IMR-90 (cell line): Measurements from ENCODE around the gene IRF4. TPM values are rescaled to one million over a fixed set of nuclear protein-coding genes. Genes with fewer than 3 reads are reported as not detected.

Experiments
- ATAC-seq: fragments of 200-7000 bp; cut with Tn5 transposase; 2 replicates; pipeline ENCODE4 v1.9.1; 2020; ENCODE audit warnings: low read depth, mild to moderate bottlenecking, moderate library complexity
- BruUV-seq: library from RNA; stranded (reverse); fragments of 400-500 nt; replicated peaks from 2 replicates; lab custom pipeline; 2021; lab: Mats Ljungman, UMichigan
- CTCF ChIA-PET: fragments of 300-600 bp; formaldehyde crosslinking; extraction: SDS; loops from one replicate; lab custom pipeline; 2021; ENCODE audit warnings: antibody characterized with exemption; lab: Yijun Ruan, JAX
- POLR2A ChIA-PET: fragments of 300-600 bp; sonication (Branson Sonifier 250); formaldehyde crosslinking; loops from one replicate; lab custom pipeline; 2022; ENCODE audit warnings: antibody characterized with exemption; ENCODE audit not compliant: unreplicated experiment; lab: Charles Lee
- DNase-seq: peaks from one replicate; pipeline ENCODE4 v3.0.0; 2013
- H2AFZ ChIP-seq: replicated peaks from 2 replicates; pipeline ENCODE3; 2013; ENCODE audit warnings: low read length, mild to moderate bottlenecking; ENCODE audit not compliant: poor library complexity
- H2AK5ac ChIP-seq: 2 replicates; pipeline ENCODE4 v1.6.1; 2013; ENCODE audit warnings: low read depth, low read length, inconsistent platforms
- H2AK9ac ChIP-seq: replicated peaks from 2 replicates; pipeline ENCODE3; 2013; ENCODE audit warnings: mild to moderate bottlenecking, low read depth, low read length, moderate library complexity; ENCODE audit not compliant: poor library complexity
- H2BK120ac ChIP-seq: 2 replicates; pipeline ENCODE4 v1.6.1; 2013; ENCODE audit warnings: low read depth, low read length, inconsistent platforms
- H2BK15ac ChIP-seq: 3 replicates; pipeline ENCODE4 v1.6.1; 2013; ENCODE audit warnings: low read depth, low read length, inconsistent platforms
- H2BK20ac ChIP-seq: 2 replicates; pipeline ENCODE4 v1.6.1; 2013; ENCODE audit warnings: low read depth, mild to moderate bottlenecking, inconsistent platforms, low read length, moderate library complexity
- H2BK5ac ChIP-seq: 2 replicates; pipeline ENCODE4 v1.6.1; 2013; ENCODE audit warnings: mild to moderate bottlenecking, low read depth, low read length, inconsistent platforms; ENCODE audit not compliant: poor library complexity, severe bottlenecking
- H3K14ac ChIP-seq: replicated peaks from 2 replicates; pipeline ENCODE4 v1.6.1; 2013; ENCODE audit warnings: low read depth, low read length, inconsistent platforms
- H3K18ac ChIP-seq: 2 replicates; pipeline ENCODE4 v1.6.1; 2013; ENCODE audit warnings: low read depth, low read length, control low read depth
- H3K23ac ChIP-seq: 2 replicates; pipeline ENCODE4 v1.6.1; 2013; ENCODE audit warnings: low read depth, low read length, inconsistent platforms
- H3K27ac ChIP-seq: 2 replicates; pipeline ENCODE4 v1.5.1; 2013; ENCODE audit warnings: mild to moderate bottlenecking, control low read depth, low read length; ENCODE audit not compliant: insufficient read depth
- H3K27me3 ChIP-seq: 2 replicates; pipeline ENCODE4 v1.6.1; 2013; ENCODE audit warnings: low read length; ENCODE audit not compliant: control insufficient read depth, insufficient read depth
- H3K36me3 ChIP-seq: 2 replicates; pipeline ENCODE4 v1.6.1; 2013; ENCODE audit warnings: low read length, mixed read lengths; ENCODE audit not compliant: control insufficient read depth, insufficient read depth
- H3K4ac ChIP-seq: 2 replicates; pipeline ENCODE4 v1.6.1; 2013; ENCODE audit warnings: low read depth, low read length, inconsistent platforms
- H3K4me1 ChIP-seq: 2 replicates; pipeline ENCODE4 v1.6.1; 2013; ENCODE audit warnings: low read length, mixed read lengths; ENCODE audit not compliant: control insufficient read depth, insufficient read depth
- H3K4me2 ChIP-seq: 2 replicates; pipeline ENCODE4 v1.6.1; 2013; ENCODE audit warnings: low read depth, mild to moderate bottlenecking, control low read depth, low read length, moderate library complexity
- H3K4me3 ChIP-seq: 2 replicates; pipeline ENCODE4 v1.5.1; 2013; ENCODE audit warnings: low read depth, mild to moderate bottlenecking, control low read depth, low read length, moderate library complexity; ENCODE audit not compliant: insufficient read depth
- H3K56ac ChIP-seq: 2 replicates; pipeline ENCODE4 v1.6.1; 2013; ENCODE audit warnings: low read length, inconsistent platforms; ENCODE audit not compliant: insufficient read depth; ENCODE audit errors: extremely low read depth
- H3K79me1 ChIP-seq, 2 experiments: 2 replicates each; pipeline ENCODE4 v1.6.1; 2013; ENCODE audit warnings: low read length in 2 of 2, inconsistent platforms in 1 of 2, low read depth in 1 of 2
- H3K9ac ChIP-seq: 2 replicates; pipeline ENCODE4 v1.6.1; 2013; ENCODE audit warnings: low read depth, low read length, control low read depth
- H3K9me1 ChIP-seq: 2 replicates; pipeline ENCODE4 v1.6.1; 2013; ENCODE audit warnings: low read length, inconsistent platforms; ENCODE audit not compliant: insufficient read depth
- H3K9me3 ChIP-seq: 2 replicates; pipeline ENCODE4 v1.6.1; 2013; ENCODE audit warnings: low read length; ENCODE audit not compliant: control insufficient read depth, insufficient read depth
- H4K20me1 ChIP-seq: 2 replicates; pipeline ENCODE4 v1.6.1; 2013; ENCODE audit warnings: low read length, inconsistent platforms; ENCODE audit not compliant: insufficient read depth
- H4K5ac ChIP-seq: 2 replicates; pipeline ENCODE4 v1.6.1; 2013; ENCODE audit warnings: mild to moderate bottlenecking, low read depth, low read length, control low read depth
- H4K8ac ChIP-seq, 2 experiments: 2 replicates each; pipeline ENCODE4 v1.6.1; 2013; ENCODE audit warnings: low read depth in 2 of 2, low read length in 2 of 2, control low read depth in 1 of 2, inconsistent platforms in 1 of 2
- H4K91ac ChIP-seq: 2 replicates; pipeline ENCODE4 v1.6.1; 2013; ENCODE audit warnings: low read depth, low read length, inconsistent platforms; ENCODE audit not compliant: insufficient read depth
- CHD1 ChIP-seq: IDR thresholded peaks from 2 replicates; pipeline ENCODE4 v1.6.1; 2012; ENCODE audit warnings: low read depth, low read length, improper control_type of control experiment
- CTCF ChIP-seq: conservative IDR thresholded peaks from 2 replicates; pipeline ENCODE4 v1.5.1; 2012; ENCODE audit warnings: mild to moderate bottlenecking, low read depth, low read length, improper control_type of control experiment
- ELK1 ChIP-seq: fragments of 150-350 bp; IDR thresholded peaks from 2 replicates; pipeline ENCODE4 v1.6.1; 2016; ENCODE audit warnings: low read depth, mild to moderate bottlenecking, low read length, moderate library complexity, borderline replicate concordance
- FOS ChIP-seq: fragments of 150-350 bp; IDR thresholded peaks from 2 replicates; pipeline ENCODE4 v1.6.1; 2016; ENCODE audit warnings: low read depth, low read length
- MAFK ChIP-seq: IDR thresholded peaks from 2 replicates; pipeline ENCODE4 v1.6.1; 2012; ENCODE audit warnings: low read depth, low read length, improper control_type of control experiment
- NFE2L2 ChIP-seq: fragments of 150-350 bp; IDR thresholded peaks from 2 replicates; pipeline ENCODE4 v1.6.1; 2016; ENCODE audit warnings: low read depth, mild to moderate bottlenecking, low read length
- POLR2A ChIP-seq: IDR thresholded peaks from 2 replicates; pipeline ENCODE4 v1.6.1; 2012; ENCODE audit warnings: mild to moderate bottlenecking, low read depth, low read length
- RCOR1 ChIP-seq: IDR thresholded peaks from 2 replicates; pipeline ENCODE4 v1.6.1; 2012; ENCODE audit warnings: mild to moderate bottlenecking, low read length, improper control_type of control experiment; ENCODE audit not compliant: insufficient replicate concordance
- RFX5 ChIP-seq: IDR thresholded peaks from 2 replicates; pipeline ENCODE4 v1.8.0; 2012; ENCODE audit warnings: low read depth, mild to moderate bottlenecking, low read length, moderate library complexity
- SMC3 ChIP-seq: fragments of 150-350 bp; IDR thresholded peaks from 2 replicates; pipeline ENCODE4 v1.6.1; 2016; ENCODE audit warnings: low read depth, mild to moderate bottlenecking, antibody characterized with exemption, low read length, moderate library complexity
- WGBS, 2 experiments: methylation state at CpG; one replicate each; pipeline versions ENCODE4 v1.1.5 to v1.1.7; 2013; ENCODE audit warnings: missing lambda C conversion rate in 2 of 2; ENCODE audit not compliant: insufficient read length in 1 of 2; ENCODE audit errors: extremely low coverage in 2 of 2; 5-methylcytosine and 5-hydroxymethylcytosine counted together
- dilution Hi-C: fragments of 300-500 bp; cut with HindIII; formaldehyde crosslinking; loops from one replicate; pipeline ENCODE4 v1.14.3; 2018; ENCODE audit warnings: low sequenced_read_pairs; ENCODE audit not compliant: unreplicated experiment
- in situ Hi-C: fragments of 300-500 bp; cut with MboI; formaldehyde crosslinking; loops from 3 replicates; pipeline ENCODE4 v1.14.3; 2019; ENCODE audit warnings: low sequenced_read_pairs, inconsistent platforms, mixed read lengths
- intact Hi-C: fragments of 100-400 bp; cut with micrococcal nuclease; formaldehyde crosslinking; loops from 2 replicates; pipeline ENCODE4 v1.10.0; 2022
- polyA plus RNA-seq, 3 experiments: library from polyadenylated mRNA; depleted of rRNA; stranded (reverse); fragments of >200 nt; gene quantifications; 2 replicates each; pipeline ENCODE4 v1.2.3, GENCODE V29; 2012; ENCODE audit warnings: low replicate concordance in 1 of 3
- total RNA-seq: library from RNA; depleted of rRNA; stranded (reverse); fragments of >200 nt; gene quantifications from 2 replicates; pipeline ENCODE4 v1.2.3, GENCODE V29; 2012
- TF ChIP-seq, protein P1 (sequence below): fragments of 150-350 bp; IDR thresholded peaks from 2 replicates; pipeline ENCODE4 v1.6.1; 2017; ENCODE audit warnings: mild to moderate bottlenecking, antibody characterized with exemption, low read length, low read depth

Gene IRF4
- total and polyA plus RNA-seq, 2 of the 4 experiments (the other 2 are of a cell fraction) = not detected

DNA sequence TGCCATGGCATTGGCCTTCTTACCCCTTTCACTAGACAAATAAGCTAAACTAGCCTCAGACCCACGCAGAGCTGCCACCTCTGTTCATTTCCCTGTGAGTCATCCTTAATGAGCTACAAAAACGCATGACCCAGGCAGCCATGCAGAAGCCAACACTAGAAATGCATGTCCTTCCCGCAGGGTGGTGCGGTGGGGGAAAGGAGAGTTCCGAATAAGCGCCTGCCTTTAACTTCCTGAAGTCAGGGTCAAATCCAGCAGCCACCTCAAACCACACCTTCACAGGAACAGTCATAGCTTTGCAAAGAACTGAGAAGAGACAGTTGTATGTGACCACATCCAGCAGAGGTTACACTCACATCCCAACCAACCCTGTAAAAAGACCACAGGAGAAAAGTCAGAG is 40.4 kb downstream of the IRF4 start:
- POLR2A ChIA-PET = no interaction called here
- no CpG with 5 or more reads among the region's 6 CpGs for WGBS, 2 experiments
- no peak for TF ChIP-seq MAFK
- no peak for TF ChIP-seq NFE2L2
- no peak for TF ChIP-seq CHD1
- TF ChIP-seq, protein P1, sequence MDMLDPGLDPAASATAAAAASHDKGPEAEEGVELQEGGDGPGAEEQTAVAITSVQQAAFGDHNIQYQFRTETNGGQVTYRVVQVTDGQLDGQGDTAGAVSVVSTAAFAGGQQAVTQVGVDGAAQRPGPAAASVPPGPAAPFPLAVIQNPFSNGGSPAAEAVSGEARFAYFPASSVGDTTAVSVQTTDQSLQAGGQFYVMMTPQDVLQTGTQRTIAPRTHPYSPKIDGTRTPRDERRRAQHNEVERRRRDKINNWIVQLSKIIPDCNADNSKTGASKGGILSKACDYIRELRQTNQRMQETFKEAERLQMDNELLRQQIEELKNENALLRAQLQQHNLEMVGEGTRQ = no peak
- TF ChIP-seq RFX5 = no peak
- no peak for TF ChIP-seq CTCF
- TF ChIP-seq SMC3 = no peak
- TF ChIP-seq ELK1 = no peak
- no peak for TF ChIP-seq RCOR1
- TF ChIP-seq POLR2A = no peak
- TF ChIP-seq FOS = no peak
- H3K9me1 ChIP-seq = no peaks in the 10 kb centered on the region
- H3K27ac ChIP-seq = no peak overlapping the region
- DNase-seq = no peak
- no peak overlapping the region for H2AK5ac ChIP-seq
- 0 out of 2 replicates have a peak, but pooled peaks cover 2% of the 10 kb centered on the region for H3K9me3 ChIP-seq
- no peak overlapping the region for H2BK5ac ChIP-seq
- no peak overlapping the region for H3K9ac ChIP-seq
- no peak overlapping the region for H3K23ac ChIP-seq
- peaks cover 3% of the 10 kb centered on the region; the same call in 1 of the 2 replicates for H3K4me1 ChIP-seq
- H3K56ac ChIP-seq = no peak overlapping the region
- H3K79me1 ChIP-seq = no peaks in the 10 kb centered on the region
- no peak overlapping the region for H2BK20ac ChIP-seq
- no peak overlapping the region for H2BK15ac ChIP-seq
- H3K4ac ChIP-seq = no peak overlapping the region
- H3K4me3 ChIP-seq = no peak overlapping the region
- H3K27me3 ChIP-seq = peaks cover 35% of the 10 kb centered on the region
- no peak overlapping the region for H4K8ac ChIP-seq
- no peak overlapping the region for H2AFZ ChIP-seq
- in situ Hi-C loops (no loop called here), intact Hi-C loops (no loop called here), dilution Hi-C loops (no loop called here)
- no peaks in the 10 kb centered on the region for H3K36me3 ChIP-seq
- no peaks in the 10 kb centered on the region for H4K20me1 ChIP-seq
- CTCF ChIA-PET = no interaction called here
- H4K5ac ChIP-seq = no peak overlapping the region
- ATAC-seq = no peak
- no peak overlapping the region for H2BK120ac ChIP-seq
- no peak overlapping the region for H3K14ac ChIP-seq
- H3K4me2 ChIP-seq = no peak overlapping the region
- no TSS peak for BruUV-seq
- no peak overlapping the region for H2AK9ac ChIP-seq
- no peak overlapping the region for H4K91ac ChIP-seq
- H3K18ac ChIP-seq = no peak overlapping the region
